Calu3 (cell line): ENCODE measurements around the gene CECR2. TPM values are rescaled to one million over a fixed set of nuclear protein-coding genes. Genes with fewer than 3 reads are reported as not detected.

Experiments
- BruUV-seq: library from RNA; stranded (reverse); fragments of 400-500 nt; replicated peaks from 2 replicates; lab custom pipeline; 2021; lab: Mats Ljungman, UMichigan
- CTCF ChIA-PET: fragments of 300-600 bp; sonication (Branson Sonifier 250); formaldehyde crosslinking; loops from one replicate; lab custom pipeline; 2022; ENCODE audit warnings: antibody characterized with exemption; lab: Charles Lee
- DNase-seq: peaks from one replicate; pipeline ENCODE4 v3.0.0; 2022
- H3K27ac Mint-ChIP-seq: one replicate; pipeline ENCODE4 v1.8.0; 2022; ENCODE audit warnings: mixed read lengths; ENCODE audit not compliant: unreplicated experiment
- H3K27me3 Mint-ChIP-seq: one replicate; pipeline ENCODE4 v1.8.0; 2022; ENCODE audit warnings: mixed read lengths; ENCODE audit not compliant: unreplicated experiment
- H3K36me3 Mint-ChIP-seq: one replicate; pipeline ENCODE4 v1.8.0; 2022; ENCODE audit warnings: mild to moderate bottlenecking, moderate library complexity, mixed read lengths; ENCODE audit not compliant: insufficient read depth, unreplicated experiment
- H3K4me1 Mint-ChIP-seq: one replicate; pipeline ENCODE4 v1.8.0; 2022; ENCODE audit warnings: mild to moderate bottlenecking, low read depth, mixed read lengths; ENCODE audit not compliant: unreplicated experiment
- H3K4me3 Mint-ChIP-seq: one replicate; pipeline ENCODE4 v1.8.0; 2022; ENCODE audit warnings: mild to moderate bottlenecking, low read depth, moderate library complexity, mixed read lengths; ENCODE audit not compliant: unreplicated experiment
- H3K9me3 Mint-ChIP-seq: one replicate; pipeline ENCODE4 v1.8.0; 2022; ENCODE audit warnings: low read depth, mixed read lengths; ENCODE audit not compliant: unreplicated experiment
- intact Hi-C: fragments of 100-400 bp; cut with micrococcal nuclease; formaldehyde crosslinking; loops from one replicate; pipeline ENCODE4 v1.10.0; 2022; ENCODE audit not compliant: unreplicated experiment
- total RNA-seq: library from RNA; stranded (reverse); gene quantifications from 2 replicates; pipeline ENCODE4 v1.2.3, GENCODE V29; 2022
- TF ChIP-seq, protein P1 (sequence below): fragments of 200-600 bp; IDR thresholded peaks from one replicate; pipeline ENCODE4 v1.8.0; 2022; ENCODE audit warnings: antibody characterized with exemption; ENCODE audit not compliant: unreplicated experiment

CECR2 gene
- total RNA-seq, 1 experiment from 2014 or later = 0.09 TPM

DNA sequence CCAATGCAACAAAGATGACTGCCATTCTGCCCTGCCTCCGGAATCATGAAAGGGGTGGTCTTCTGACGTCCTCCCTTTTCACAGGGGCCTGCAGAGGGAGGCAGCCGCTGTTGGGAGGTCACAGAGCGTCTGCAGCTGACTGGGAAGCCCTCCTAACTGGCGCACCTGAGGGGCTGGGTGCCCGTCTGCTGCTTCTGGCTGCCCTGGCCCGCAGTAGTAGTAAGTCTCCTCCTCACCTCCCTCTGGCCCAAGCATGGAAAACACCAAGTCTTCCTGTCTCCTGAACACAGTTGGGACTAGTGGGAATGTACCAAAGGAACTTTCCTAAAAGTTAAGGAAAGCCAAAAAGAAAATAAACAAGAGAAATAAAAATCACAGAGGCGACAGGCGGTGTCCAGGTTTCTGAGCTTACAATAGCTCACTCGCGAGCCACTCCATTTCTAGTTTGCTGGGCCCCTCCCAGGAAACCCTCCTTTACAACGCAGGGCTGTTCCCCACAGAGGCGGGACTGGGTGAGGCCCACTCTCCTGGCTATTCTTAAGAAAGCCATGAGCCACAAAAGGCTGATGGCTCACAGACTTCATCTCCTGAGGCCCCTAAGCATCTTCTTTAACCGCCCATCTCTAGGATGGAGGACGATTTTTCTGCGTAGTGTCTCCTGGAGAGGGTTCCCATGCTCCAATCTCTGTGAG lies 37.0 kb upstream of the CECR2 start:
- no TSS peak for BruUV-seq
- CTCF ChIA-PET = no interaction called here
- H3K27ac Mint-ChIP-seq = no peak overlapping the region

DNA sequence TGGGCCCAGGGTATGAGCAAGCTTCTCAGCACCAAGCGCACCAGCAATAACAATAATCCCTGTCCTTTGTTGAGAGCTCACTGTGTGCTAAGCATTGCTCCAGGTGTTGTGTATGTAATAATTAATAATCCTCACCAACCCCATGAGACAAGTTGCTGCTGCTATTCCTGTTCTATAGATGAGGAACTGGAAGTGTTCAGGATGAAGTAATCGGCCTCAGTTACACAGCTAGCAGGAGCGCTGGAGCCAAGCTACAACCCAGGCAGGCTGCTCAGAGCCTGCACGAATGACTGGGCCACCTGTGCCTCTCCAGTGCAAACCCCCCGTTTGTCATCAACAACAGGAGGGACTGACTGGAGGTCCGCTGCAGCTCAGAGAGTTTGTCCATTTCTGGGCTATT lies 35.2 kb upstream of the CECR2 start:
- Mint-ChIP-seq H3K27ac (no peak overlapping the region), H3K9me3 (no peaks in the 10 kb centered on the region), H3K4me1 (no peaks in the 10 kb centered on the region), H3K4me3 (no peak overlapping the region), H3K27me3 (peaks cover 24% of the 10 kb centered on the region), H3K36me3 (no peaks in the 10 kb centered on the region)
- CTCF ChIA-PET = interaction anchor here (1.2 to 1.5 kb wide), 2 partner anchors 162 to 168 kb away, joined by 3 to 4 read pairs; no protein-coding TSS in a partner anchor
- DNase-seq = no peak
- TF ChIP-seq, protein P1, sequence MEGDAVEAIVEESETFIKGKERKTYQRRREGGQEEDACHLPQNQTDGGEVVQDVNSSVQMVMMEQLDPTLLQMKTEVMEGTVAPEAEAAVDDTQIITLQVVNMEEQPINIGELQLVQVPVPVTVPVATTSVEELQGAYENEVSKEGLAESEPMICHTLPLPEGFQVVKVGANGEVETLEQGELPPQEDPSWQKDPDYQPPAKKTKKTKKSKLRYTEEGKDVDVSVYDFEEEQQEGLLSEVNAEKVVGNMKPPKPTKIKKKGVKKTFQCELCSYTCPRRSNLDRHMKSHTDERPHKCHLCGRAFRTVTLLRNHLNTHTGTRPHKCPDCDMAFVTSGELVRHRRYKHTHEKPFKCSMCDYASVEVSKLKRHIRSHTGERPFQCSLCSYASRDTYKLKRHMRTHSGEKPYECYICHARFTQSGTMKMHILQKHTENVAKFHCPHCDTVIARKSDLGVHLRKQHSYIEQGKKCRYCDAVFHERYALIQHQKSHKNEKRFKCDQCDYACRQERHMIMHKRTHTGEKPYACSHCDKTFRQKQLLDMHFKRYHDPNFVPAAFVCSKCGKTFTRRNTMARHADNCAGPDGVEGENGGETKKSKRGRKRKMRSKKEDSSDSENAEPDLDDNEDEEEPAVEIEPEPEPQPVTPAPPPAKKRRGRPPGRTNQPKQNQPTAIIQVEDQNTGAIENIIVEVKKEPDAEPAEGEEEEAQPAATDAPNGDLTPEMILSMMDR = no peak
- BruUV-seq = no TSS peak
- intact Hi-C loops = no loop called here

More for the DNA sequence above, 37.0 kb upstream of the CECR2 start:
- Mint-ChIP-seq H3K9me3 (no peaks in the 10 kb centered on the region), H3K4me3 (no peak overlapping the region), H3K4me1 (no peaks in the 10 kb centered on the region), H3K36me3 (no peaks in the 10 kb centered on the region), H3K27me3 (peaks cover 22% of the 10 kb centered on the region)
- TF ChIP-seq, protein P1 = no peak
- DNase-seq = no peak
- intact Hi-C loops = no loop called here

DNA sequence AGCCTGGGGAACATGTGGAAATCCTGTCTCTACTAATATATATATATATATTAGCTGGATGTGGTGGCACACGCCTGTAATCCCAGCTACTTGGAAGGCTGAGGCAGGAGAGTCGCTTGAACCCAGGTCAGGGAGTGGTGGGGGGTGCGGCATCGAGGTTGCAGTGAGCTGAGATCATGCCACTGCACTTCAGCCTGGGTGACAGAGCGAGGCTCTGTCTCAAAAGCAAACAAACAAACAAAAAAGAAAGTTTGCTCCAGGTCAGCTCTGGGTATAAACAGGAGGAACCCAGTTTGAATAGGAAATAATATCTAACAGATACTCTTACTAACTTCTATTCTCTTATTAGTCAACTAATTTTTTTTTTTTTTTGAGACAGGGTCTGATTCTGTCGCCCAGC lies 34.3 kb upstream of the CECR2 start:
- peaks cover 33% of the 10 kb centered on the region for H3K27me3 Mint-ChIP-seq
- TF ChIP-seq, protein P1 = no peak
- H3K27ac Mint-ChIP-seq = no peak overlapping the region
- H3K4me1 Mint-ChIP-seq = no peaks in the 10 kb centered on the region
- BruUV-seq = no TSS peak
- no peaks in the 10 kb centered on the region for H3K9me3 Mint-ChIP-seq
- intact Hi-C loops = no loop called here
- H3K4me3 Mint-ChIP-seq = no peak overlapping the region
- CTCF ChIA-PET = interaction anchor here (0.7 to 1.2 kb wide), 2 partner anchors 14 to 167 kb away, joined by 3 read pairs; no protein-coding TSS in a partner anchor
- DNase-seq = no peak
- H3K36me3 Mint-ChIP-seq = no peaks in the 10 kb centered on the region

DNA sequence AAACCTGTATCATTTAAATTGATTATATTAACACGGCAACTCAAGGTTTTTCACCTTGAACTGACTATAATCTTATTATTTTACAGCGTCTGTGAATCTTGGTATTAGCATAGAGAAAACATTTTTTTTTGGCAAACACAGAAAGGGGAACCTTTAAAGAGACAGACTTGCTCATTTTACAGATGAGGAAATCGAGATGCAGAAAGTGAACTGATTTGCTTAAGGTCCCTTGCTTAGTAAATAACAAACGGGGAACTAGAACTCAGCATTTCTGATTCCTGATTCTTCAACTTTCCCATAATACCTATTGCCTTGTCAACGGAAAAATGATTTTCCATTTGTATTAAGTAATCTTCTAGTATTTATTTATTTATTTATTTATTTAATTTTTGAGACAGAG lies 33.2 kb upstream of the CECR2 start:
- BruUV-seq = no TSS peak
- intact Hi-C loops = no loop called here
- CTCF ChIA-PET = no interaction called here
- H3K4me1 Mint-ChIP-seq = no peaks in the 10 kb centered on the region
- no peak for DNase-seq
- TF ChIP-seq, protein P1 = no peak
- H3K4me3 Mint-ChIP-seq = no peak overlapping the region
- H3K27me3 Mint-ChIP-seq = peaks cover 39% of the 10 kb centered on the region
- no peak overlapping the region for H3K27ac Mint-ChIP-seq
- no peaks in the 10 kb centered on the region for H3K9me3 Mint-ChIP-seq
- no peaks in the 10 kb centered on the region for H3K36me3 Mint-ChIP-seq
